Neural crest cell (in vitro differentiated cells): ENCODE results near the gene TTC34. TPM values are rescaled to one million over a fixed set of nuclear protein-coding genes. Genes with fewer than 3 reads are reported as not detected.

Experiments
- DNase-seq: peaks from one replicate; pipeline ENCODE4 v3.0.0; 2021; ENCODE audit warnings: low read depth, mixed read lengths, low spot score
- H3K27ac Mint-ChIP-seq: one replicate; pipeline ENCODE4 v1.8.0; 2021; ENCODE audit warnings: mild to moderate bottlenecking, mixed read lengths; ENCODE audit not compliant: unreplicated experiment
- H3K27me3 Mint-ChIP-seq: 2 replicates; pipeline ENCODE4 v1.8.0; 2021; ENCODE audit warnings: low read depth, mild to moderate bottlenecking, mixed read lengths
- H3K36me3 Mint-ChIP-seq: 2 replicates; pipeline ENCODE4 v1.8.0; 2021; ENCODE audit warnings: low read depth, mild to moderate bottlenecking, mixed read lengths
- H3K4me1 Mint-ChIP-seq: 2 replicates; pipeline ENCODE4 v1.8.0; 2021; ENCODE audit warnings: mixed read lengths
- H3K4me3 Mint-ChIP-seq: one replicate; pipeline ENCODE4 v1.8.0; 2021; ENCODE audit warnings: mild to moderate bottlenecking, mixed read lengths
- H3K9me3 Mint-ChIP-seq: 2 replicates; pipeline ENCODE4 v1.8.0; 2021; ENCODE audit warnings: mixed read lengths
- total RNA-seq: library from RNA; stranded (reverse); gene quantifications from 2 replicates; pipeline ENCODE4 v1.2.1, GENCODE V29; 2021
- TF ChIP-seq, protein P1 (sequence below): fragments of 200-600 bp; sonication (generic); conservative IDR thresholded peaks from 2 replicates; pipeline ENCODE4 v1.5.0; 2021; ENCODE audit warnings: antibody characterized with exemption, mild to moderate bottlenecking

TTC34 gene
- total RNA-seq, 1 donor from 2014 or later = 2.7 TPM

DNA sequence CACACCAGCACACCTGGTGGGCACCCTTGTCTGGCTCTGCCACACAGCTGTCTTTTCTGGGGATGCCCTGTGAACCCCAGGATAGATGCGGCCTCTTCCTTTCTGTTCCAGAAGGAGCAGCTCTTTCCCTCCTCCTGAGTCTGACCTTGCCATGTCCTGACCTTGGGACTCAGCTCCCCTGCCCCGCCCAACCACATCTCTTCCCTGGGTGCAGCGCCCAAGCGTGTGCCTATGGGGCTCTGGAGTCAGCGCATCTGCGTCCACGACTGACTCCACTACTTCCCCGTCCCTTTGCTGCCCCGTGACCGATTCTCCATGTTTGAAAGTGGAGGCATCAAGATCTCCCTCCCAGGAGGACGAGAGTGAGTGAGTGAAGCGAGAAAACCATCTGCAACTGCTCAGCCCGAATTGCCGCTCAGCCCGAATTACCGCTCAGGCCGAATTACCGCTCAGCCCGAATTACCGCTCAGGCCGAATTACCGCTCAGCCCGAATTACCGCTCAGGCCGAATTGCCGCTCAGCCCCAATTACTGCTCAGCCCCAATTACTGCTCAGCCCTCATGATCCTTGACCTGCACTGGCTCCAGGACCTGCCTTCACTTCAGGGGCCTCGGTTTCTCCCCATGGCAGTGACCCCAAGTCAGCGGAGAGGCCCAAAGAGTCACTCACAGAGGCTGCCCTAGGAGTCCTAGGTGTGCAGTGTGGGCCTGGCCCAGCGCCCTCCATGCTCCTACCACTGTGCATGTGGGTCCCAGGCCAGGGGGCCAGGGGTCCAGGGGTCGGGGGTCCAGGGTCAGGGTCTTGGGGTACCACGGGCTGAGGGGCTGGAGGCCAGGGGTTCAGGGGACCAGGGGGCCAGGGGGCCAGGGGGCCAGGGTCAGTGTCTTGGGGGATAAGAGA lies 18.6 kb upstream of the TTC34 start:
- Mint-ChIP-seq H3K4me1 (no peaks in the 10 kb centered on the region), H3K27ac (no peak overlapping the region), H3K27me3 (no peaks in the 10 kb centered on the region), H3K9me3 (peaks cover 24% of the 10 kb centered on the region), H3K4me3 (no peak overlapping the region), H3K36me3 (peaks cover 22% of the 10 kb centered on the region)
- TF ChIP-seq, protein P1, sequence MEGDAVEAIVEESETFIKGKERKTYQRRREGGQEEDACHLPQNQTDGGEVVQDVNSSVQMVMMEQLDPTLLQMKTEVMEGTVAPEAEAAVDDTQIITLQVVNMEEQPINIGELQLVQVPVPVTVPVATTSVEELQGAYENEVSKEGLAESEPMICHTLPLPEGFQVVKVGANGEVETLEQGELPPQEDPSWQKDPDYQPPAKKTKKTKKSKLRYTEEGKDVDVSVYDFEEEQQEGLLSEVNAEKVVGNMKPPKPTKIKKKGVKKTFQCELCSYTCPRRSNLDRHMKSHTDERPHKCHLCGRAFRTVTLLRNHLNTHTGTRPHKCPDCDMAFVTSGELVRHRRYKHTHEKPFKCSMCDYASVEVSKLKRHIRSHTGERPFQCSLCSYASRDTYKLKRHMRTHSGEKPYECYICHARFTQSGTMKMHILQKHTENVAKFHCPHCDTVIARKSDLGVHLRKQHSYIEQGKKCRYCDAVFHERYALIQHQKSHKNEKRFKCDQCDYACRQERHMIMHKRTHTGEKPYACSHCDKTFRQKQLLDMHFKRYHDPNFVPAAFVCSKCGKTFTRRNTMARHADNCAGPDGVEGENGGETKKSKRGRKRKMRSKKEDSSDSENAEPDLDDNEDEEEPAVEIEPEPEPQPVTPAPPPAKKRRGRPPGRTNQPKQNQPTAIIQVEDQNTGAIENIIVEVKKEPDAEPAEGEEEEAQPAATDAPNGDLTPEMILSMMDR = no peak
- DNase-seq = no peak

DNA sequence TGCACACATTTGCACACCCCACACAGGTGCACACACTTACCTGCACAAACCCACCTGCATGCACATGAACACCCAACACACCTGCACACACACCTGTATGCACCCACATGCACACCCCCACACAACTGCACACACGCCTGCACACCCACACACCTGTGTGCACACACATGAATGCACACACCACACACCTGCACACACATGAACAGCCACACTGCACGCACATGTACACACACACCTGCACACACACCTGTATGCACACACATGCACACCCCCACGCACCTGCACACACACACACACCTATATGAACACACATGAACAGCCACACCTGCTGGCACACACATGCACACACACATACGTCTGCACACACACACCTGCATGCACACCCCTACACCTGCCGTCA lies 17.9 kb upstream of the TTC34 start:
- TF ChIP-seq, protein P1 = no peak
- Mint-ChIP-seq H3K36me3 (peaks cover 22% of the 10 kb centered on the region), H3K4me3 (no peak overlapping the region), H3K9me3 (peaks cover 24% of the 10 kb centered on the region), H3K27me3 (no peaks in the 10 kb centered on the region), H3K4me1 (no peaks in the 10 kb centered on the region), H3K27ac (no peak overlapping the region)
- no peak for DNase-seq

DNA sequence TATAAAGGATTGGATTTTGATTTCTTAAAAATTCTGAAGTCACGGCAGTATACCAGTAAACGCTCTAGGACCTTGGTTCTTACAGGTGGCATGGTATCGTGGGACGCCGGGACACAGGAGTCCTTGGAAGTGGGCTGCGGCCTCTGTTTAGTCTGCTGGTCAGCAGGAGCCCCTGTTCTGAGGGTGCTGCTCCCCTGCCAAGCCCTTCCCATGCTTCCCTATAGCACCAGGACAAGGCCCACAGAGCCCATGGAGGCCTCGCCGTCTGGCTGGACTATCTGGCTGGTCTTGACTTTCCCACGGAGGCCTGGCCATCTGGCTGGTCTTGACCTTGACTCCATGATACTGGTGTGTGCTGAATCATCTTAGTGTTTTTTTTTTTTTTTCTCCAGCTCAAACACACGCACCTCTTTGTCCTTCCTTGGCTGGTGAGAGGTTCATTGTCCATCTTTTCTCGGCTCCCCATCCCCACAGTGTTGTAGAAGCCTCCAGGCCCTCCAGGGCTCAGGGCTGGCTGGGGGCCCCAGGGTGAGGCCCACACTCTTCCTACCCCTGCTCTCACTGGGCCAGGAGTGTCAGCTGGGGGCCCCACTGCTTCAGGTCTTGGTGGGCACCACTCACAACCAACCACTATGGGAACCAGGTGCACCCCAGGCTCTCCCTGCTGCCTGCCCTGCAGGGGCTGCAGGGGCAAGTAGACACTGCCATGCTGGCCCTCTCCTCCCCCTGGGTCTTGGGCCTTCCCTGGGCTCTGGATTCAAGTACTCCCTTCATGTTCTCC lies 16.5 kb upstream of the TTC34 start:
- TF ChIP-seq, protein P1 = no peak
- H3K36me3 Mint-ChIP-seq = peaks cover 15% of the 10 kb centered on the region
- no peaks in the 10 kb centered on the region for H3K4me1 Mint-ChIP-seq
- peaks cover 18% of the 10 kb centered on the region for H3K9me3 Mint-ChIP-seq
- H3K4me3 Mint-ChIP-seq = no peak overlapping the region
- H3K27ac Mint-ChIP-seq = no peak overlapping the region
- no peaks in the 10 kb centered on the region for H3K27me3 Mint-ChIP-seq
- DNase-seq = no peak

DNA sequence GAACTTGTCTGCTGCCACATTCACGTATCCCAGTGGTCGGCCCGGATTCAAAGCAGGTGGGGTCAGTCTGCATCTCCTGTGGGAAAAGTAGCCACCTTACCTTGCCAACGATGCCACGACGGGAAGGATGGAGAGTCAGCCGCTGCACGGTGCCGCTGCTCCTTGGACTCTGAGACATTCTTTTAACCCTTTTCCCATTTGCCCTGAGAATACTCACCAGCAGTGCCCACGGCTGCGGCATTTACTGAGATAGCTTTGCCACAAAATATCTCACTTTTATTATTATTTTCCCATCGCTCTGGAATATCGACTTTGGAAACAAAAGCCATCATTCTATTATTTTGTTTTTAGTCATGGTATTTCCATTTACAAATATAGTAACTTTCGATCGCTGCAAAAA lies 15.3 kb upstream of the TTC34 start:
- Mint-ChIP-seq H3K27ac (no peak overlapping the region), H3K4me1 (no peaks in the 10 kb centered on the region)

DNA sequence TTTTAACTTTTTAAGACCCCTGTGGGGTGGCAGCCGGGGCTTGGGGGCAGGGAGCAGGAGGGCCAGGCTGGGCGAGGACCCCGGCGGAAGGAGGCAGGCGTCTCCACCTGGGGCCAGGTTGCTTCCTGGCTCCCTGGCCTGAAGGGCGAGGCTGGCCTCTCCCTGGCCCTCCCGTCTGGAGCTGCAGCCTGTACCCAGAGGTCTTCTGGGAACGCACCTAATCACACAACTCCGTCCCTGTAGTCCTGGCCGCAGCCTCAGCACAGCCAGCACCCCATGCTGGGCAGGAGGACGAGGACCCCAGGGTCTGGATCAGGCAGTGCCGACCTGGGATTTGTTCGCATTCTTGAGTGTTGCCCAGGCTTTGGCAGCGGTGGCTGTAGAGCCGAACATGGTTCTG lies 14.1 kb upstream of the TTC34 start:
- no peak for DNase-seq
- TF ChIP-seq, protein P1 = no peak
- peaks cover 15% of the 10 kb centered on the region for H3K36me3 Mint-ChIP-seq
- peaks cover 18% of the 10 kb centered on the region for H3K9me3 Mint-ChIP-seq
- H3K4me1 Mint-ChIP-seq = no peaks in the 10 kb centered on the region
- no peaks in the 10 kb centered on the region for H3K27me3 Mint-ChIP-seq
- H3K4me3 Mint-ChIP-seq = no peak overlapping the region
- H3K27ac Mint-ChIP-seq = no peak overlapping the region

More for the DNA sequence above, 15.3 kb upstream of the TTC34 start:
- no peaks in the 10 kb centered on the region for H3K27me3 Mint-ChIP-seq
- peaks cover 15% of the 10 kb centered on the region for H3K36me3 Mint-ChIP-seq
- H3K4me3 Mint-ChIP-seq = no peak overlapping the region
- TF ChIP-seq, protein P1 = no peak
- no peak for DNase-seq
- peaks cover 18% of the 10 kb centered on the region for H3K9me3 Mint-ChIP-seq
